DMS53 treated with DMSO at 0.1 percent for 48 hours (cell line): ENCODE results near the gene SIPA1.

Experiments
- DNase-seq: peaks from one replicate; lab custom pipeline; 2025; ENCODE audit not compliant: unreplicated experiment; lab: John Stamatoyannopoulos, UW

Gene SIPA1

DNA sequence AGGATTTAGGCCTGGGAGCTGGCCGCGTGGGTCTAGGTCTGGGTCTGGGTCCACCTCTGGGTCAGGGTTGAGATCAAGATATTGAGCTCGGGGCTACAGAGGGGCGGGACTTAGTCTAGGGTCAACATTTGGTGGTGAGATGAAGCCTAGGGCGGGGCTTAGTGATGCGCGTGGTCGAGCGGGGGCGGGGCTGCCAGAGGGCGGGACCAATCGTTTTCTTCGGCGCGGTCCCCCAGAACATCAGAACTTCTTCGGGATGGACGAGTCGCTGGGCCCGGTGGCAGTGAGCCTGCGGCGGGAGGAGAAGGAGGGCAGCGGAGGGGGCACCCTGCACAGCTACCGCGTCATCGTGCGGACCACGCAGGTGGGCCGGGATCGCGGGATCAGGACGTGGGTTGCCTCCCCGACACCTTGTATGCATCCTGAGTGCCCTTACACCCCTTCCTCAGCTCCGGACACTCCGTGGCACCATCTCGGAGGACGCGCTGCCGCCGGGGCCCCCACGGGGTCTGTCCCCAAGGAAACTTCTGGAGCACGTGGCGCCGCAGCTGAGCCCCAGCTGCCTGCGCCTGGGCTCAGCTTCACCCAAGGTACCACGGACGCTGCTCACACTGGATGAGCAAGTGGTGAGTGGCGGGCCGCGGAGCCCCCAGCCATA, 4.2 kb downstream of the SIPA1 start:
- DNase-seq, result no peak

DNA sequence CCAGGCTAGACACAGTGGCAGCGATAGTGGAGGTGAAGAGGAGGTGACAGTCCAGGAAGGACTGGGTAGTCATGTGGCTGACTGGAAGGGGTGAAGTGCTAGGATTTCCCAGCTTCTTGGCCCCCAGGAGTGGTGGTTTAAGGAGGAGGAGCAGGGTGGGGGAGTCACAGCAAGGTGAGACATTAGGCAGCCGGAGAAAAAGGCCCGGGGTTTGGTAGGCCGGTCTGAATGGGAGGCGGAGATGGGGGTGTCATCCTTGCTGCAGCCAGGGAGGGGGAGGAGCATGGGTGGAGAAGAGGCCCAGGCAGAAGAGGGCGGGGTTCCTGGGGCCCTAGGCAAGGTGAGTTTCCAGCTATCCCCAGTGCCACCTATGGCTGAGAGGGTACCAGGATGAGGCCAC, 6.1 kb downstream of the SIPA1 start:
- DNase-seq, result no peak

DNA sequence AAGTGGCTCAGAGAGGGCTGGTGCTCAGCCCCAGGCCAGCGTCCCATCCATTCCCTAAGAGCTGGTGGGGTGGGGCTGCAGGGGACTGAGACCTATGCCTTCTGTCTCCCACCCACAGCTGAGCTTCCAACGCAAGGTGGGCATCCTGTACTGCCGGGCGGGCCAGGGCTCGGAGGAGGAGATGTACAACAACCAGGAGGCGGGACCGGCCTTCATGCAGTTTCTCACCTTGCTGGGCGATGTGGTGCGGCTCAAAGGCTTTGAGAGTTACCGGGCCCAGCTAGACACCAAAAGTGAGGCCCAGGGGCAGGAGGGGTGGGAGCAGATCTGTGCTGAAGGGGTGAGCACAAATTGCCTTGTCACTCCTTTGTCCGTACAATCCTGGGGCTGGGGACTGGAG, 6.9 kb downstream of the SIPA1 start:
- no peak for DNase-seq

DNA sequence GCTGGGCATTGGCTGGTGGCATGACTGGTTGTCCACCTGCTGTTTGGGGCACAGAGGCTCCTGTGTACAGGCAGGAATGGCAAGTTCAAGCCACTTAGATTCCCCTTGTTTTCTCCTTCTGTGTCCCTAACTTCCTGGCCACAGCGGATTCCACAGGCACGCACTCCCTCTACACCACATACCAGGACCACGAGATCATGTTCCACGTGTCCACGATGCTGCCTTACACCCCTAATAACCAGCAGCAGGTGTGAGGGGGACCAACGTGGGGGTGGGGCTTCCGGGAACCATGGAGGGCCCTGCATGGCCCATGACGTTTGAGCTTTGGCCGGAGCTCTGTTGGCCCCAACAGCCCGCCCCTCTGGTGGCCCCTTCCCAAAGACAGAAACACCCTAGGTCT, 7.8 kb downstream of the SIPA1 start:
- no peak for DNase-seq

DNA sequence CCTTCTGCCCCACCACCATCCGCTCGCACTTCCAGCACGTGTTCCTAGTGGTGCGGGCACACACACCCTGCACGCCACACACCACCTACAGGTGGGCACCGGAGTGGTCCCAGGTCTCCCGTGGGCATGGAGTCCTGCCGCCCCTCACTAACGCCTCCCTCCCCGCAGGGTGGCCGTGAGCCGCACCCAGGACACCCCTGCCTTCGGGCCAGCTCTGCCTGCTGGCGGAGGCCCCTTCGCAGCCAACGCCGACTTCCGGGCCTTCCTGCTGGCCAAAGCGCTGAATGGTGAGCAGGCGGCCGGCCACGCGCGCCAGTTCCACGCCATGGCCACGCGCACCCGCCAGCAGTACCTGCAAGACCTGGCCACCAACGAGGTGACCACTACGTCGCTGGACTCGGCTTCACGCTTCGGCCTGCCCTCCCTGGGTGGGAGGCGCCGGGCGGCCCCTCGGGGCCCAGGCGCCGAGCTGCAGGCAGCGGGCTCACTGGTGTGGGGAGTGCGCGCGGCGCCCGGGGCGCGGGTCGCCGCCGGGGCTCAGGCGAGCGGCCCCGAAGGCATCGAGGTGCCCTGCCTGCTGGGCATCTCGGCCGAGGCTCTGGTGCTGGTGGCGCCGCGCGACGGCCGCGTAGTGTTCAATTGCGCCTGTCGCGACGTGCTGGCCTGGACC, 8.5 kb downstream of the SIPA1 start:
- no peak for DNase-seq

DNA sequence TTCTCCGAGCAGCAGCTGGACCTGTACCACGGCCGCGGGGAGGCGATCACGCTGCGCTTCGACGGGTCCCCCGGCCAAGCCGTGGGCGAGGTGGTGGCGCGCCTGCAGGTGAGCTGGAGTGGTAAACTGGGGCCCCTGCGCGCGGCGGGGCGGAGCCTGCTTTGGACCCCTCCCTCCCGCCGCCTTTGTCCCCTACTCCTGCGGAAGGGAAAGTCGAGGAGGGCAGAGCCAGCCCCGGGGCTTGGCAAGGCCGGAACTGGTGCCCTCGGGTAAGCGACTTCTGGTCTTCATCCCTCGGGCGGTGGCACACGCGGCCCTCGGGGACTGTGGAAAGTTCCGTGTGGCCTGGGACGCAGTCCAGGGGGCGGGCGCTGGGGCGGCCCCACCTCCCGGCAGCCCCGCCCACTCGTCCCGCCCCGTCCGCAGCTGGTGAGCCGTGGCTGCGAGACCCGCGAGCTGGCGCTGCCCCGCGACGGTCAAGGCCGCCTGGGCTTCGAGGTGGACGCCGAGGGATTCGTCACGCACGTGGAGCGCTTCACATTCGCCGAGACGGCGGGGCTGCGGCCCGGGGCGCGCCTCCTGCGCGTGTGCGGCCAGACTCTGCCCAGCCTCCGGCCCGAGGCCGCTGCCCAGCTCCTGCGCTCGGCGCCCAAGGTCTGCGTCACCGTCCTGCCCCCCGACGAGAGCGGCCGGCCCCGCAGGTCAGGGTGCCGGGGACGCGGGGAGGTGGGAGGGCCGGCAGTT, 9.2 kb downstream of the SIPA1 start:
- no peak for DNase-seq

DNA sequence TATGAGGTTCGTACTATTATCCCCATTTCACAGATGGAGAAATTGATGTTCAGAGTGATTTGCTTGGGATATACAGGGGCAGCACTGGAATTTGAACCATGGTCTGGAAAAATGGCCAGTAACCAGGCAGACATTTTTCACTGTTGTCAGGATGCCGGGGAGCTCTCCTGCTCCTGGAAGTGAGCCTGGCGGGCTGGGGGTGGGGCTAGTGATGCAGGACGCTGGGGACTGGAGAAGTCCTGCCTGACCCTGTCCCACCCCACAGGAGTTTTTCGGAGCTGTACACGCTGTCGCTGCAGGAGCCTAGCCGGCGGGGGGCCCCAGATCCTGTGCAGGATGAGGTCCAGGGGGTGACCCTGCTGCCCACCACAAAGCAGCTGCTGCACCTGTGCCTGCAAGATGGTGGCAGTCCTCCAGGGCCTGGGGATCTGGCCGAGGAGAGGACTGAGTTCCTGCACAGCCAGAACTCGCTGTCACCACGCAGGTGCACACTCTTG, 11.1 kb downstream of the SIPA1 start:
- no peak for DNase-seq

DNA sequence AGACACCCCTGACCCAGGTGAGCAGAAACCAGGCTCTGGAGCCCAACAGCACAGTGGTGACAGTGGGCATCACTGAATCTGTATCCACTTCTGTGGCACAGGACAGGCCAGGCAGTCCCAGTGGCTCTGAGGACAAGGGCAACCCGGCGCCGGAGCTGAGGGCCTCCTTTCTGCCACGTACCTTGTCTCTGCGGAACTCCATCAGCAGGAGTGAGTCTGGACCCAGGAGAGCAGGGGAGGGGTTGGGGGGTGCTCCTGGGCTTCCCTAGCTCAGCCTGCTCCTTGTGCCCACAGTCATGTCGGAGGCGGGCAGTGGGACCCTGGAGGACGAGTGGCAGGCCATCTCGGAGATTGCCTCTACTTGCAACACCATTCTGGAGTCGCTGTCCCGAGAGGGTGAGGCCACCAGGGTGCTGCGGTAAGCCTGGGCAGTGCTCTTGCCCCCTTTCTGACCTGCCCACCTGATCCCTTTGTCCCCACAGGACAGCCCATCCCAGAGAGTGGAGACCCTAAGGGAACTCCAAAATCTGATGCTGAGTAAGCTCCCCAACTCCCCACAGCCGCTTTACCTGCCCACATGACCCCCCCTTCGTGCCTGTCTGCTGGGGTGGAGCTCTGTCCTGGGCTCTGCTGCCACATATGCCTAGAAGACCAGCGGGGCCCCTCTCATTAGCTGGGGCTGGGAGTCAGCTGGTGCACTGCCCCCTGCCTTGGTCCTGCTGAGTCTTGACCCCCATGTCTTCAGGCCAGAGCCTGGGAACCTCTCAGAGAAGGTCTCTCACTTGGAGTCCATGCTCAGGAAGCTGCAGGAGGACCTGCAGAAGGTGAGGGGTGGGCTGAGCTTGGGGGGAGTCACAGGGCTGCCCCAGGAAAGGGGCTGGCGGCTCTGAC, 12.0 kb downstream of the SIPA1 start:
- DNase-seq, result no peak

DNA sequence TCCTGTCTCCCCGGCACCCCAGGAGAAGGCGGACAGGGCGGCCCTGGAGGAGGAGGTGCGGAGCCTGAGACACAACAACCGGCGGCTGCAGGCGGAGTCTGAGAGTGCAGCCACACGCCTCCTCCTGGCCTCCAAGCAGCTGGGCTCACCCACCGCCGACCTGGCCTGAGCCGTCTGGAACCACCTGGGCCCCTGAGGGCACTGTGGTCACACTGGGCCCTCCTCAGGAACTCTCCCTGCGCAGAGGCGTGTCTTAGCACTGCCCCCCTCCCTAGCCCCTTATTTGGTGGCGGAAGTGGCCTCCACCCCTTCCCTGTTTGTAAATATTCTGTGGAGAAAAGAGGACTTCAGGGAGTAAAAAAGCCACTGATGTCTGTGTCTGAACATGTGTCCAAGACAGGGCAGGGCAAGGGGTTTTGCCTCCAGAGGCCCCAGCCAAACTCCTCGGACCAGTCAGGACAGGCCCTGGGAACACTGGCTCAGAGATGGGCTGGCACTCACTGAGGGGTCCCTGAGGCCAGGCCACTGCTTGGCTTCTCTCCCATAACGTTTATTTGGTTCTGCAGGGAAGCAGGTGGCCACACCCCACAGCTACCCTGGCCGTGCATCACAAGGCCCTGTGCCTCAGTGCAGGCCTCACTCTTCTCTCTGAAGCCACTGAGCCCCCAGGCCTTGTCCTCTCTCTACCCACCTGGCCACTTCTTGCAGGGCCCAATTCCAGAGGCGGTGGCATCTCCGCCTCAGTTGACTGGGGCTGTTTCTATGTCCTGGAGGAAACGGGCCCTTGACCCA, 12.8 kb downstream of the SIPA1 start:
- DNase-seq, result no peak

DNA sequence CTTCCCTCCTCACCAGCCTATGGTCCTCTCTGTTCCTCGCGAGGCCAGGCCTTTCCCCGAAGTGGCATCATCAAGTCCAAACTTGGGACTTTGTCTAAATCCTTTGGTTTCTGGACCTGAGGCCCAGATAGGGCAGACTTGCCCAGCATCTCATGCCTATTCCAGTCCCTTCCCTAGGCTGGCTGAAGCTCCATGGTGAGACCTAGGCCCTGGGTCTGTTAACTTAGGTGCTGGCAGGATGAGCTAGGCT, 13.4 kb downstream of the SIPA1 start:
- no peak for DNase-seq

DNA sequence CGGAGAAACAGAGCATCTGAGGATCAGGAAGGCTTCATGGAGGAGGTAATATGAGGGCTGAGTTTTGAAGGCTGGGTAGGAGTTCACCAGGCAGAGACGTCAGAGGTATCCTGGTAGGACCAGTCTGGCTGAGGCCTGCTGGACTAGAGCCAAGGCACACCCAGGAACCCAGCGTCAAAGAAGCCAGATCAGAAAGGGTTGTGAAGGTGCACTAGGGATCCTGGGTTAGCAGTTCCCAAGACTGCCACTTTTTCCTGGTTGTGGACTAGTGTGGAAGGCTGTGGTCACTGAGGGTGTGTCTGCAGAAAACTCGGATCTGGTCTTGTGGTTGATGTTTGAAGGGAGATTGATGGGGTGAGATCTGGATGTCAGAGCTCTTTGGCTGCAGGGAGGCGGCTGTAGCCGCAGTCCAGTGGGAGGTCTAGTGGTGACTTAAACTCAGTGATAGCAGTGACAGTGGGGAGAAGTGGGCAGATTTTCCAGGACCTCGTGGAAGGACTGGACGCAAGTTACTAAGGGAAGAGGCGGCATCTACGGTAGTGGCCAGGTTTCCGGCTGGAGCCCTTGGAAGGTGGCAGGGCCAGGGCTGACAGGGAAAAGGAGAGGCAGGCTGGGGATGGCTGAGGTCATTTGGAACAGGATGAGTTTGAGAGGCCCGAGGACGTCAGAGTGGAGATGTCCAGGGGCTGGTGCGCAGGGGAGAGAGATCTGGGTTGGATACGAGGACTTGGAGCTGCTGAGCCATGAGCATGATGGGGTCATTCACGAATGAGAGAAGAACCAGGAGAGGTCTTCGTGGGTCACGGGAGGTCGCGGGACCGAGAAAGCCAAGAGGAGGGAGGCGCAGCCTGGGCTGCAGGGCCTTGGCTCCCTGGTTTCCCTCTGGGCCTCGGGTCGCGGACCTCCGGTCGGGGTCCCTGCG, 13.9 kb downstream of the SIPA1 start:
- peak; percentile 51 for DNase-seq

DNA sequence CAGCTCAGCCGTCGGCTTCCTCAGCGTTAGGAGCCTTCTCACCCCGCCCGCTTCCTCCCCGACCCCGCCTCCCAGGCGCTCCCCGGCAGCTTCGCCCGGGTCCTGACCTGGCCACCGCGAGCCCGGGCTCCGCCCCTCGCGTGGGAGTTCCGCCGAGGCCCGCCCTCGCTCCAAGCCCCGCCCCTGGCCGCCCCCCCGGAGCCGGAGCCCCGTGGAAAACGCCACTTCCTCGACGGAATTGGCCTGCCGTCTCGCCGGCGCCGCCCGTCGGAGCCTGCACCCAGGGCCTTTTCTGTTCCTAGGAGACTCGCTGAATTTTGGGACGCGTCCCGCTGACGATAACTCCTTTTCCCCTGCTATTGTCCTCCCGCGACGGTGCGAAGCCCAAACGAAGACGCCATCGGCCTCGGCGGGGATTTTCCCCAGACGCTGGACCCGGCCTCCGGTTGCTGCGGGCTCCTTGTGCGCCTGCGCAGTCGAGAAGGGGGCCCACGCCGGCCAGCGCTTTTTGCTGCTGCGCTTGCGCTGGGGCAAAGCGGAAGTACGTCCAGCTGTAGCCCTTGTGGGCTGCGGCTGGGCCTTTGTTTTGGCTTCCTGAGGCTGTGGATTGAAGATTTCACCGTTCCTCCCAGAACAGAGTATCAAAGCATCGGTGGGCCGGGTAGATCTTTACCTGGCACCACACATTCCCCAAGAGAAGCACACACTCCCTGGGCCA, 14.8 kb downstream of the SIPA1 start:
- peak; percentile 85 for DNase-seq

DNA sequence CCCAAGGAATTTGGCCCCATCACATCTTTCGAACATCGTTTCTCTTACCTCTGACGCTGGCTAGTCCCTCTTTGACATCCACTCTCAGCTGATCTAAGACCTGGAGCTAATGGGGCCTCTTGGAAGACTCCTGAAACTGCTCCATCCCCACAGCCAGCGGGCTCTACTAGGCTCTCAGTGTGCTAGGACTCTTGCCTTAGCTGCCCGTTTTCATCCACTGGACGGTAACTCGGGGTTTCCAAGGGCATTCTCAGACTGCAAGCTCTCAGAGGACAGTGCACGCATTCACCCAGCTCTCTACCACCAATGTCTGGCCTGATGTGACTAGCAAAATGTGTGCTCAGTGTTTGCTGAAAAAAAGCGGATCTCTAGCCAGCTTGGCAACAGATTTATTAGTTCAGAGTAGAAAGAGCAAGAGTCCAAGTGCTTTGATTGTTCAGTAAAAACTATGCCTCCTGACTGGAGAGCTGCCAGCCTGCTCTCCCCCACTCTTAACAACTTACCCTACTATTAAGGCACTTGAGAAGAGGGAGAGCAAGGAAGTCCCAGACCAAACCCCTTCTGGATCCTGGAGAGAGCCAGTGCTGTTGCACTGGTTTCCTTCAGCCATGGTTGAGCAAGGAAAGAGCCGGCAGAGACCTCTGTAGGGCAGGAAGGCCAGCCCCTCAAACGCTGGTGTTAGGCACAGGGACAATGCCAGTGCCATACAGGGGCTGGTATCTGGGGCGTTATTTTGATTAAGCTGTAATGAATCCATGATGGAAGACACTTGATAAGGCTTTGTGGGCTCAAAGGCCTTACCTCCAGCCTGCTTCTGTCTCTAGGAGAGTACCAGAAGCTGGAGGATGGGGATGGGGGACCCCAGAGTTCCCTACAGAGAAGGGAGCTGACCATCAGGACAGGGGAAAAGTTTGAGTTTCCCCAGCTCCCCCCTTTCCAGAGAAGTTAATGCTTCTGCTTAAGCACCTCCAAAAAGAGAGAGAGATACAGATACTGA, 15.6 kb downstream of the SIPA1 start:
- DNase-seq, result peak; percentile 49

DNA sequence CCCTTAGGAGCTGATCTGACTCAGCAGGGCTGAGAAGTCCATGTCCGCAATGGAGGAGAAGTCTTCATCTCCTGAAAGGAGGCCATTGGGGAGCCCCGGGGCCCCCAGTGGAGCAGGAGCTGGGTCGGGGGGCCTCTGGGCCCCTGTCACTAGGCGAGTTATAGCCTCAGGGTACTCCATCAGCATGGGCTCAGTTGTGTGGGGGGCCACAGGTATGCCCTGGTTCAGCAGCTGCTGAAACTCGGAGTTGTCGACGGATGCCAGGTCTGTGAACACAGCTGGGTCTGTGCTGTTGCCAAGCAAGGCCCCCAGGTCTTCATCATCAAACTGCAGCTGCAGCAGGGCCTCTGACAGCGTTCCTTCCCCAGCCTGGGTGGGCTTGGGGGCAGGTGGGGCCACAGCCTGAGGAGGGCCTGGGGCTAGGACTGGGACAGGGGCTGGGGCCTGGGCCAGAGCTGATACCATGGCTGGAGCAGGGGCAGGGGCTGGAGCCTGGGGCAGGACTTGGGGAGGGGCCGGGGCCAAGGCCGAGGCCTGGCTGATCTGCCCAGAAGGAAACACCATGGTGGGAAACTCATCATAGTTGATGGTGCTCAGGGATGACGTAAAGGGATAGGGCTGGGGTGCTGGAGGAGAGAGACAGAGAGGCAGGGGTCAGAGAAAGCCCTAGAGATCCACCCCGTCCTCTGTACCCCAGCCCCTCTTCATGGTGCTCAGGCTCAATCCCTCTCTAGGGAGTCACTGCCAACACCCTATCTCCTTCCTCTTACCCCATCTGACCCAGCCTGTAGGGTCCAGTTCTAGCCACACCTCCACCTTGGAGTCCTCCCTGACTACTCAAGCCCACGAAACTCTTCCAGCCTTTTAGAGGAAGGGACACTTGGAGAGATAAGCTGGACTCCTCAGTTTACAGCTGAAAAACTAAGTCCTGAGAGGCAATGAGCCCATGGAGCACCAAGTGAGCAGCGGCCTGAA, 16.8 kb downstream of the SIPA1 start:
- no peak for DNase-seq

DNA sequence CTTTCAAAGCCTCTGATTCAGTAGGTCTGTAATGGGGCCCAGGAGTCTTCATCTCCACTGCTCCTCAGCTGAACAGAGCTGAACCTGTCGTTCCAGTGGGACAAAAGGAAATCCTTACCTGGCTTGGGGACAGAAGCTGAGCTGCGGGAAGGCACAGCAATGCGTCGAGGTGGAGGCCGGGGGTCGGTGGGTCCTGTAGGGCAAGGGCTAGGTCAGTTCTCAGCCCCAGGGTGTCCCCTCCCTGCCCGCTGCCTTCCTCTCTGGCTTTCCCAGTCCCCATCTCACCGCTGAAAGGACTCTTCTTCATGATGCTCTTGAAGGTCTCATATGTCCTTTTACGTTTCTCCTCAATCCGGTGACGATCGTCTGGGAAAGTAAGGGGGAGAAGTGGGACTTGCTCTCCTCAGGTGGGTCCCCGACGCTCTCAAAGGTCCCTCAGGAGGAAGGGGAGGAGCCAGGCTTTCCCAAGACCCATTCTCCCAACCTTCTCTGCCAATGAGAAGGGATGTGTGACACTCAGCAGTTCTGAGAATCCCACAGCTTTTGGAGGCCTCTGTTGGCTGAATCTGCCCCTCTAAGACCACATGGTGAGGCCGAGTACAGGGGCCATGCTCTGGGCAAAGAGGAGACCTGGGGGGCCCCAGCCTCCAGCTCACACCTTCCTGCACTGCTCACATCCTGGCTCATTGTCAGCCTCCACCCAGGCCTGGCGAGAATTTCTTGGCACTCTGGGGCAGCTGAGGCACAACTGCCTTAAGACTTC, 17.9 kb downstream of the SIPA1 start:
- DNase-seq, result no peak

DNA sequence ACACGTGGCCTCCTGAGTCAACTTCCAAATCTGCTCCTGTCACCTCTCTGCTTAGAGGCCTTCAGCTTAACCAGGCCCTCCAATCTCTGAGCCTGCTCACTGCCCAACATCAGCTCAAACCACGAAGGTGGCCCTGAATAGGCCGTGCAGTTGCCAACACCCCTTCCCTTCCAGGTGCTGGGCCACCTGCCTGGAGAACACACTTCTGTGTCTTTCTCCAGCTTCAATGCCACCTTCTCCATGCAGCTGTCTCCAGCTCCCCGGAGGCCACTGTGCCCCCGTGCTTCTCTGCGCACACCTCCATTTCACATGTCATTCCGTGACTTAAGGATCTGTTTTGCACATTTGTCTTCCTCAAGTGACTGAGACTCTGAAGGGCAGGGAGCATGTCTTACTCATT, 19.5 kb downstream of the SIPA1 start:
- DNase-seq, result no peak
